ELR (cell line): ENCODE results near the gene IRGQ.
"Not testable (repeated sequence)": the region's sequence is repeated elsewhere in the genome, so short reads cannot be mapped to it uniquely, and the experiment has no call there.

Source experiments
- DNase-seq: peaks from one replicate; pipeline ENCODE4 v3.0.0-alpha.2; 2015; ENCODE audit warnings: low read depth

IRGQ gene

GRCh38 chr19:43623889-43624670, 28.1 kb upstream of the IRGQ start:
- DNase-seq = no peak

DNA sequence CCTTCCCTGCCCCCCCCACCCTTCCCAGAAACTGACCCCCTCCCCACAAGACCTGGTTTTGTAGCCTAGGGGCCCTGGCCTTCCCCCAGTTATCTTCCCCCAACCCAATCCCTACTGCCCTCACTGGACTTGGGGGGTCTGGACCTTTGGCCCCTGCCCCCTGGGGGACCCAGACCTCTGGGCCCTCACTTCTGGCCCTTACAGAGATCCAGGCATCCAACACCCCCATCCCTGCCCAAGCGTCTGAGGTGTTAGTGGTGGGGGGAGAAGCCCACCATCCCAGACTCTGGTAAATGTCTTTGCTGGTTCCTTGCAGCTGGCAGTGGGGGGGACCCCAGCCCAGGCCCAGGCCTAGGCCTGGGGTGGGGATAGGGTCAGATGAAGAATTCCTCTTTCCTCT, 27.0 kb upstream of the IRGQ start:
- no peak for DNase-seq

DNA sequence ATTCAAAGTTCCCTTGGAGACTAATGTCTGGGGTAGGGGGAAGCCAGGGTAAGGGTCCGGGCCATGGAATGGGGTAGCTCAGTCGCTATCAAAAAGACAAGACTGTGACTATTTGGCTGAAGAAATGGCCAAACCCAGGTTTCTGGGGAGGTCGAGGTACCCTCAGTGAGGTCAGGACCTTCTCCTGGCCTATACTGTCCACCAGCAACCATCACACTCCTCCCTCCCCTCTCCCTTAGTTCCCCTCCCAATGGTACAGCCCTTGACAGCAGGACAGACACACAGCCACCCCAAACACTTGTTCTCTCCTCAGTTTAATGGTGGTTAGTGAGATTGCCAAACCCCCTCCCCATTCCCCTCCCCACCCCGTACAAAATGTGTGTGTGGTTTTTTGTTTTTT, 26.1 kb upstream of the IRGQ start:
- DNase-seq = no peak

DNA sequence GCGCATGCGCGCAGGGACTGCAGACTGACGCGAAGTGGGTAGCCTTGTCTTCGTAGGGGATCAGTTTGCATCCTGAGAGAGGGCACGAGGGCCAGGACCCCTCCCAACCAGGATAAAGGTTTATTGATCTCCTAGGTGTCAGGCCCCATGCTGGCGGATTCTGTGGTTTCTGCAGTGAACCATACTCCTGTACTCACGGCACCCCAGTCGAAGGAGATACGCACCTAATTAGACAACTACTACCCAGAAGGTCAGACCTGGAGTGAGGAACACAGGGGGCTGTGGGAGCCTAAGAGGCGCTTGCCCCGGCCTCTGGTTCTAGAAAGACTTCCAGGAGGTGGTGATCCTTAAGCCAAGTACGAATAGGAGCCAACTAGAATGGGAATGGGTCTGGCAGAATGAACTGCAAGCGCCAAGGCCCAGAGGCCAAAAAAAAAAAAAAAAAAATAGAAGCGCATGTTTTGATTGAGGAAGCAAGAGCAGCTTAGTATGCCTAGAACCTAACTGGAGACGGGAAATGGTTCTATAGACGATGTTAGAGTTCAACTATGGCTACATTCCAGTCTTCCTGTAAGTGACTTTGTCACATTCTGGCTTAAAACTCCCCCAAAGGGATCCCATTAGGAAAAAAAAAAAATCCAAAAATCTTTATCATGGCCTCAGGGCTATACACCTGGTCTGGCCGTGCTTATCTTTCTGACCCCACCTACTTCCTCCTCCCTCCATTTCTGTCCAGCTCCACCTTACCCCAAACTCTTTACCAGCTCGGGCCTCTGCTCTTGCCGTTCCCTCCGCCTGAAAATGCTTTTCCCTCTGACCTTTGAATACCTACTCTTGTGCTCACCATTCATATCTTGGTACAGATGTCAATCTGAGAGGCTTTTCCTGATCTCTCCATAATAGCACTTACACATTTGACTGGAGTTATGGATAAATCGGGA, 24.4 kb upstream of the IRGQ start:
- DNase-seq = no peak

DNA sequence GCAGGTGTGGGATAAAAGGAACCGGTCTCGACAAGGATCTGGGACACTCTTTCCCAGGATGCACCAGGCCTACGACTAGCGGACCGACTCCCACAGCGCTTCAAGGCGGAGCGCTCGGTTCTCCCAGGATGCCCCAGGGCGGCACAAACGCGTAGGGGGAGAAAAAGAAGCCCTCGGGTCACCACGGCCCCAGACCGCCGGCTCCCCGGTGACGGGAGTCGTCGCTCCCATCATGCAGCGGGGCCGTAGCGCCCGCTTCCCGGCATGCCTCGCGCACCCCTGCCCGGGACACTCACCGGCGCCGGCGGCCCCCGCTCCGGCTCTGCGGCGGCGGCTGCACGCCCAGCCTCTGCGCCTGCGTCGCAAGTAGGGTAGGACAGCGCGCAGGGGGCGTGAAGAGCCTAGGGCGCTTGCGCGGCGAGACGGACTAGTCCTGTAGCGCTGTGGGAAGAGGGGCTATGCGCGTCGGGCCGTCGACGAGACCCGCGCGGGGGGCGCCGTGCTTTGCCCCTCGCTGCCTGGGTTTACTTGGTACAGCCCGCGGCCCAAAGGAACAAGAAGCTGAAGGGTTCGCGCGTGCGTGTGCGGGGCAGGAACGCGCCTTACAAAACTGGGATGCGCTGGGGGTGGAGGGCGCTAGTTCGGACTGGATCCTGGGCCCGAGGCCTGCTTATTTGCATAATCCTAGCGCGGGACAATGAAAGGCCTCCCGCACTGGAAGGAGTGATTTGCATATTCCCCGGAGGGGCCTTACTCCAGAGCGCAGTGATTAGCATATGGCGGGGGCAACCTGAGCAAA, 23.5 kb upstream of the IRGQ start, which contains the start of gene ZNF428:
TSS of gene ZNF428 (minus strand) at position 368 of the 799 bp plus-strand sequence. CDS start 5,325 bp downstream, outside the sequence.
- DNase-seq = peak; percentile 87

DNA sequence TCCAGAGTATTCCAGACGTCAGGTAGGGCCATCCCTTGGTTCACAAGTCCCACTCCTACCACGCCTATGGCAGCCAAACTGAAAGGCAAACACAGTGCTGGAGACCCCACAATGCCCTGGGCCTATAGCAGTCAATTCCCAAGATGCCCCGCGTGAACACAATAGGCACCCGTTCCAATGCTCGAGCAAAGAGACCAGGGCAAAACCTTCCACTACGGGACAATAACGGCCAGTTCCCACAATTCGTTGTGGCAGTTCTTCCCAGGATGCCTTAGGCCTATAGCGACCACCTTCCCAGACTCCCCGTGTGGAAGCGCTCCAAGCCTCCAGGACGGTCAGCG, 23.0 kb upstream of the IRGQ start:
- DNase-seq = peak; percentile 55

- no peak for DNase-seq
These were observed 21.0 kb upstream of the IRGQ start for GRCh38 chr19:43616954-43617353.

- no peak for DNase-seq
These were observed 20.4 kb upstream of the IRGQ start for GRCh38 chr19:43616306-43616705.

- DNase-seq = no peak
These were observed 16.4 kb upstream of the IRGQ start for GRCh38 chr19:43612374-43612773.

- DNase-seq = no peak
These were observed 15.9 kb upstream of the IRGQ start, which contains the start of gene SRRM5 for GRCh38 chr19:43611788-43612187. Gene SRRM5, plus strand, starts transcription at chr19:43612088. Its CDS starts 34 bp downstream, at chr19:43612122.

GRCh38 chr19:43610493-43610892, 14.6 kb upstream of the IRGQ start:
- peak; percentile 21 for DNase-seq

DNA sequence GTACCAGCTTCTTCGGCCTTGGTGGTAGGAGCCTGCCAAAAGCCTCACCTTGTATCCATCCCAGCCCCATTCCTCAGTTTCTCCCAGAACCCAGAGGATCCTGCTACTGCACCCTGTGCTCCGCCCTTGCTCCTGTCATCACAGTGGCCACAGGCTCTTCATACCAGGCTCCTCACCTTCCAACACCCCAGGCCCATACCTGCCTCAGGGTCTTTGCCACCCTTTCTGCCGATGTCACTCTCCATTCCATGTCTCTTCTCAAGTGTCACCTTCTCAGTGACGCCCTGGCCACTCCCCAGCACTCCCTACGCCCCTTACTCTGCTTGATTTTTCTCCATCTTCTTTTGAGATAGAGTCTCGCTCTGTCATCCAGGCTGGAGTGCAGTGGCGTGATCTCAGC, 13.9 kb upstream of the IRGQ start:
- no peak for DNase-seq

- DNase-seq = no peak
These were observed 11.6 kb upstream of the IRGQ start for GRCh38 chr19:43607238-43608205.

- no peak for DNase-seq
These were observed 10.8 kb upstream of the IRGQ start for GRCh38 chr19:43606569-43607229.

DNA sequence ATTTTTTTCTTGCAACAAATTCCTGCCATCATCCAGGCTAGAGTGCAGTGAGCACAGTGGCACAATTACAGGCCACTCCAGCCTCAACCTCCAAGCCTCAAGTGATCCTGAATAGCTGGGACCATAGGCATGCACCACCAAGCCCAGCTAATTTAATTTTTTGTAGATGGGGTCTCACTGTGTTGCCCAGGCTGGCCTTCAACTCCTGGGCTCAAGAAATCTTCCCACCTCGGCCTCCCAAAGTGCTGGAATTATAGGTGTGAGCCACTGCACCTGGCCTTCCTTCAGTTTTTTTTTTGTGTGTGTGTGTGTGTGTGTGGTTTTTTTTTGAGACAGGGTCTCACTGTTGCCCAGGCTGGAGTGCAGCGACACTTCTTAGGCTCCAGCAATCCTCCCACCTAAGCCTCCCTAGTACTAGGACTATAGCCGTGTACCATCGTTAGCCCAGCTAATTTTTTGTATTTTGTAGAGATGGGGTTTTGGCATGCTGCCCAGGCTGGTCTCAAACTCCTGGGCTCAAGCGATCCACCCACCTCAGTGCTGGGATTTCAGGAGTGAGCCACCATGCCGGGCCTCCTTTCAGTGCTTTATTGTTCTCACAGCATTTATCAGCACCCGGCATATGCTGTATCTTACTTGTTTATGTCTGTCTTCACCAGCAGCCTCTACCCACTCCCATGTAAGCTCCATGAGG, 10.1 kb upstream of the IRGQ start:
- DNase-seq = no peak

DNA sequence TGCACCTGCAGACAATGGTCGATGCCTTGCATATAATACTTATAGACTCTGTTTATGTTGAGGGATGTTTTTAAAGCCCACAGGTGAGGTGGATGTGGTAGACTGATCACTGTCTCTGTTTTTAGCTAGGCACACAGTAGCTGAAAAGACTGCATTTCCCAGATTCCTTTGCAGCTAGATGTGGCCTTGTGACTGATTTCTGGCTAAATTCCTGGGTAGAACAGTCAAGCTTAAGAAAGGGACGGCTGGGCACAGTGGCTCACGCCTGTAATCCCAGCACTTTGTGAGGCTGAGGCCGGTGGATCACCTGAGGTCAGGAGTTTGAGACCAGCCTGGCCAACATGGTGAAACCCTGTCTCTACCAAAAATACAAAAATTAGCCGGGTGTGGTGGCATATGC, 4.4 kb upstream of the IRGQ start:
- not testable (repeated sequence) for DNase-seq

GRCh38 chr19:43599635-43600295, 3.8 kb upstream of the IRGQ start:
- DNase-seq = no peak

- DNase-seq = no peak
These were observed 2.7 kb upstream of the IRGQ start for GRCh38 chr19:43598445-43599240.
